K562 (cell line): ENCODE measurements around the gene YTHDF1. TPM values are rescaled to one million over a fixed set of nuclear protein-coding genes. Genes with fewer than 3 reads are reported as not detected.

ENCODE experiments used
- MCM7 ChIP-seq, 2 experiments: fragments of 450-650 bp; IDR thresholded peaks; 2 replicates each; pipeline ENCODE4 v1.6.1; 2016 to 2018
- NFYB ChIP-seq: IDR thresholded peaks from 2 replicates; pipeline ENCODE4 v1.6.1; 2011; ENCODE audit warnings: mild to moderate bottlenecking, moderate library complexity; ENCODE audit not compliant: insufficient read length; ENCODE audit errors: extremely low read depth
- SRSF1 ChIP-seq: fragments of 200-400 bp; formaldehyde crosslinking; IDR thresholded peaks from 2 replicates; pipeline ENCODE4 v1.6.1; 2017; ENCODE audit warnings: mild to moderate bottlenecking, low read depth, low read length, moderate library complexity
- ZNF76 ChIP-seq: fragments of 250-450 bp; sonication (Bioruptor Pico); IDR thresholded peaks from 2 replicates; pipeline ENCODE4 v1.4.0; 2020; ENCODE audit warnings: mild to moderate bottlenecking, moderate library complexity, borderline replicate concordance
- ZNF79 ChIP-seq: fragments of 250-450 bp; sonication (Bioruptor Pico); IDR thresholded peaks from 2 replicates; pipeline ENCODE4 v1.4.0; 2020; ENCODE audit warnings: low read depth, mild to moderate bottlenecking, moderate library complexity
- polyA plus RNA-seq, 8 experiments: library from polyadenylated mRNA; depleted of rRNA in 4 of 8; stranded (reverse) in 5 of 8; unstranded in 3 of 8; fragments of >200 nt; fragmentation: Nextera tagmentation in 2 of 8; fragmentation: Illumina TruSeq in 1 of 8; extraction: Ambion mirVana in 2 of 8; extraction: Trizol in 1 of 8; gene quantifications; 2 replicates each; pipeline versions ENCODE4 v1.2.1 to v1.2.3, GENCODE V29; 2011 to 2014; ENCODE audit warnings: inconsistent platforms in 1 of 8, missing spikeins in 1 of 8
- total RNA-seq, 7 experiments: library from RNA; depleted of rRNA in 6 of 7; stranded (reverse); fragments of >200 nt in 6 of 7; fragmentation: Illumina TruSeq in 2 of 7; extraction: Trizol in 2 of 7; gene quantifications; 2 replicates each; pipeline versions ENCODE4 v1.2.1 to v1.2.3, GENCODE V29; 2011 to 2021; ENCODE audit warnings: low replicate concordance in 1 of 7
- TF ChIP-seq, protein P1 (sequence below), 2 experiments: fragments of 250-450 bp in 1 of 2; fragments of 450-650 bp in 1 of 2; sonication (Bioruptor Pico) in 1 of 2; IDR thresholded peaks; 2 replicates each; pipeline versions ENCODE4 v1.6.1 to v1.8.0; 2016 to 2021; ENCODE audit warnings: mild to moderate bottlenecking in 2 of 2, moderate library complexity in 2 of 2, missing compliant biosample characterization in 1 of 2, missing genetic modification characterization in 1 of 2
- TF ChIP-seq, protein P2 (sequence below): sonication (generic); formaldehyde crosslinking; IDR thresholded peaks from 2 replicates; pipeline ENCODE4 v1.8.1; 2022; ENCODE audit warnings: missing genetic modification reagents
- TF ChIP-seq, protein P3 (sequence below): fragments of 250-450 bp; sonication (Bioruptor Pico); IDR thresholded peaks from 2 replicates; pipeline ENCODE4 v1.8.0; 2021; ENCODE audit warnings: moderate library complexity, mild to moderate bottlenecking, inconsistent platforms
- TF ChIP-seq, protein P4 (sequence below): fragments of 450-650 bp; IDR thresholded peaks from 2 replicates; pipeline ENCODE4 v1.6.1; 2017; ENCODE audit warnings: antibody characterized with exemption, mild to moderate bottlenecking
- TF ChIP-seq, protein P5 (sequence below), 2 experiments: fragments of 450-650 bp; IDR thresholded peaks; 2 replicates each; pipeline ENCODE4 v1.6.1; 2016; ENCODE audit warnings: mild to moderate bottlenecking in 2 of 2, borderline replicate concordance in 1 of 2, low read depth in 1 of 2, moderate library complexity in 1 of 2

The YTHDF1 gene
- total and polyA plus RNA-seq, 9 of the 15 experiments (the other 6 are each of a cell fraction or from before 2014, with no cell fraction given): 10.1 to 42.4 (median 27.8) TPM

DNA sequence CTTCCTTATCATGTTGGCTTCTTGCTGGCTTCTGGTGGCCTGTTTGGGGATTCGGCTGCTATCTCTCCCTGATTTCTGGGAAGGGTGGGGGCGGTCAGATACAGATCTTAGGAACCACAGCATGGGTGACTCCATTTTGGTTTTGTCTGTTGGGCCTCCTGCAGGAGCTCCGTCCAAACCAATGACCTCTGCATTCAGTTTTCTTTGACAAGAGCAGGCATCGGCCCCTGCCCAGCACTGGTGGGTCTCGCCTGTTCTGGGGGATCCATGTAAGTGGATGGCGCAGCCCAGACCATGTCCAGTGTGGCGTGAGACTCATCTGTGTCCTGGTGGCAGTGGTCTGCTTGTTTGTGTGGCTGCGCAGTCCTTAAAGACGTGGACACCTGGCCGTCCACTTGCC is 48.1 kb upstream of the YTHDF1 start (continued):
- TF ChIP-seq, protein P1, sequence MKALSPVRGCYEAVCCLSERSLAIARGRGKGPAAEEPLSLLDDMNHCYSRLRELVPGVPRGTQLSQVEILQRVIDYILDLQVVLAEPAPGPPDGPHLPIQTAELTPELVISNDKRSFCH (CRISPR knock-in tag; IDR thresholded peaks at IDR 0.05): no peak
- TF ChIP-seq, protein P1 (tag; IDR thresholded peaks at IDR 0.05): peak; percentile 97
- TF ChIP-seq, protein P2, sequence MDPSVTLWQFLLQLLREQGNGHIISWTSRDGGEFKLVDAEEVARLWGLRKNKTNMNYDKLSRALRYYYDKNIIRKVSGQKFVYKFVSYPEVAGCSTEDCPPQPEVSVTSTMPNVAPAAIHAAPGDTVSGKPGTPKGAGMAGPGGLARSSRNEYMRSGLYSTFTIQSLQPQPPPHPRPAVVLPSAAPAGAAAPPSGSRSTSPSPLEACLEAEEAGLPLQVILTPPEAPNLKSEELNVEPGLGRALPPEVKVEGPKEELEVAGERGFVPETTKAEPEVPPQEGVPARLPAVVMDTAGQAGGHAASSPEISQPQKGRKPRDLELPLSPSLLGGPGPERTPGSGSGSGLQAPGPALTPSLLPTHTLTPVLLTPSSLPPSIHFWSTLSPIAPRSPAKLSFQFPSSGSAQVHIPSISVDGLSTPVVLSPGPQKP (CRISPR knock-in tag): no peak
- TF ChIP-seq, protein P3, sequence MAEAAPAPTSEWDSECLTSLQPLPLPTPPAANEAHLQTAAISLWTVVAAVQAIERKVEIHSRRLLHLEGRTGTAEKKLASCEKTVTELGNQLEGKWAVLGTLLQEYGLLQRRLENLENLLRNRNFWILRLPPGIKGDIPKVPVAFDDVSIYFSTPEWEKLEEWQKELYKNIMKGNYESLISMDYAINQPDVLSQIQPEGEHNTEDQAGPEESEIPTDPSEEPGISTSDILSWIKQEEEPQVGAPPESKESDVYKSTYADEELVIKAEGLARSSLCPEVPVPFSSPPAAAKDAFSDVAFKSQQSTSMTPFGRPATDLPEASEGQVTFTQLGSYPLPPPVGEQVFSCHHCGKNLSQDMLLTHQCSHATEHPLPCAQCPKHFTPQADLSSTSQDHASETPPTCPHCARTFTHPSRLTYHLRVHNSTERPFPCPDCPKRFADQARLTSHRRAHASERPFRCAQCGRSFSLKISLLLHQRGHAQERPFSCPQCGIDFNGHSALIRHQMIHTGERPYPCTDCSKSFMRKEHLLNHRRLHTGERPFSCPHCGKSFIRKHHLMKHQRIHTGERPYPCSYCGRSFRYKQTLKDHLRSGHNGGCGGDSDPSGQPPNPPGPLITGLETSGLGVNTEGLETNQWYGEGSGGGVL (CRISPR knock-in tag): 0 out of 2 replicates have a peak, but pooled peaks have one; percentile 42
- TF ChIP-seq MCM7 (IDR thresholded peaks at IDR 0.05) (no peak), NFYB (no peak), ZNF79 (CRISPR knock-in tag) (peak; percentile 83), ZNF76 (CRISPR knock-in tag) (peak; percentile 97), SRSF1 (no peak)
- TF ChIP-seq, protein P4, sequence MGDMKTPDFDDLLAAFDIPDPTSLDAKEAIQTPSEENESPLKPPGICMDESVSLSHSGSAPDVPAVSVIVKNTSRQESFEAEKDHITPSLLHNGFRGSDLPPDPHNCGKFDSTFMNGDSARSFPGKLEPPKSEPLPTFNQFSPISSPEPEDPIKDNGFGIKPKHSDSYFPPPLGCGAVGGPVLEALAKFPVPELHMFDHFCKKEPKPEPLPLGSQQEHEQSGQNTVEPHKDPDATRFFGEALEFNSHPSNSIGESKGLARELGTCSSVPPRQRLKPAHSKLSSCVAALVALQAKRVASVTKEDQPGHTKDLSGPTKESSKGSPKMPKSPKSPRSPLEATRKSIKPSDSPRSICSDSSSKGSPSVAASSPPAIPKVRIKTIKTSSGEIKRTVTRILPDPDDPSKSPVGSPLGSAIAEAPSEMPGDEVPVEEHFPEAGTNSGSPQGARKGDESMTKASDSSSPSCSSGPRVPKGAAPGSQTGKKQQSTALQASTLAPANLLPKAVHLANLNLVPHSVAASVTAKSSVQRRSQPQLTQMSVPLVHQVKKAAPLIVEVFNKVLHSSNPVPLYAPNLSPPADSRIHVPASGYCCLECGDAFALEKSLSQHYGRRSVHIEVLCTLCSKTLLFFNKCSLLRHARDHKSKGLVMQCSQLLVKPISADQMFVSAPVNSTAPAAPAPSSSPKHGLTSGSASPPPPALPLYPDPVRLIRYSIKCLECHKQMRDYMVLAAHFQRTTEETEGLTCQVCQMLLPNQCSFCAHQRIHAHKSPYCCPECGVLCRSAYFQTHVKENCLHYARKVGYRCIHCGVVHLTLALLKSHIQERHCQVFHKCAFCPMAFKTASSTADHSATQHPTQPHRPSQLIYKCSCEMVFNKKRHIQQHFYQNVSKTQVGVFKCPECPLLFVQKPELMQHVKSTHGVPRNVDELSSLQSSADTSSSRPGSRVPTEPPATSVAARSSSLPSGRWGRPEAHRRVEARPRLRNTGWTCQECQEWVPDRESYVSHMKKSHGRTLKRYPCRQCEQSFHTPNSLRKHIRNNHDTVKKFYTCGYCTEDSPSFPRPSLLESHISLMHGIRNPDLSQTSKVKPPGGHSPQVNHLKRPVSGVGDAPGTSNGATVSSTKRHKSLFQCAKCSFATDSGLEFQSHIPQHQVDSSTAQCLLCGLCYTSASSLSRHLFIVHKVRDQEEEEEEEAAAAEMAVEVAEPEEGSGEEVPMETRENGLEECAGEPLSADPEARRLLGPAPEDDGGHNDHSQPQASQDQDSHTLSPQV: peak; percentile 87
- TF ChIP-seq, protein P5, sequence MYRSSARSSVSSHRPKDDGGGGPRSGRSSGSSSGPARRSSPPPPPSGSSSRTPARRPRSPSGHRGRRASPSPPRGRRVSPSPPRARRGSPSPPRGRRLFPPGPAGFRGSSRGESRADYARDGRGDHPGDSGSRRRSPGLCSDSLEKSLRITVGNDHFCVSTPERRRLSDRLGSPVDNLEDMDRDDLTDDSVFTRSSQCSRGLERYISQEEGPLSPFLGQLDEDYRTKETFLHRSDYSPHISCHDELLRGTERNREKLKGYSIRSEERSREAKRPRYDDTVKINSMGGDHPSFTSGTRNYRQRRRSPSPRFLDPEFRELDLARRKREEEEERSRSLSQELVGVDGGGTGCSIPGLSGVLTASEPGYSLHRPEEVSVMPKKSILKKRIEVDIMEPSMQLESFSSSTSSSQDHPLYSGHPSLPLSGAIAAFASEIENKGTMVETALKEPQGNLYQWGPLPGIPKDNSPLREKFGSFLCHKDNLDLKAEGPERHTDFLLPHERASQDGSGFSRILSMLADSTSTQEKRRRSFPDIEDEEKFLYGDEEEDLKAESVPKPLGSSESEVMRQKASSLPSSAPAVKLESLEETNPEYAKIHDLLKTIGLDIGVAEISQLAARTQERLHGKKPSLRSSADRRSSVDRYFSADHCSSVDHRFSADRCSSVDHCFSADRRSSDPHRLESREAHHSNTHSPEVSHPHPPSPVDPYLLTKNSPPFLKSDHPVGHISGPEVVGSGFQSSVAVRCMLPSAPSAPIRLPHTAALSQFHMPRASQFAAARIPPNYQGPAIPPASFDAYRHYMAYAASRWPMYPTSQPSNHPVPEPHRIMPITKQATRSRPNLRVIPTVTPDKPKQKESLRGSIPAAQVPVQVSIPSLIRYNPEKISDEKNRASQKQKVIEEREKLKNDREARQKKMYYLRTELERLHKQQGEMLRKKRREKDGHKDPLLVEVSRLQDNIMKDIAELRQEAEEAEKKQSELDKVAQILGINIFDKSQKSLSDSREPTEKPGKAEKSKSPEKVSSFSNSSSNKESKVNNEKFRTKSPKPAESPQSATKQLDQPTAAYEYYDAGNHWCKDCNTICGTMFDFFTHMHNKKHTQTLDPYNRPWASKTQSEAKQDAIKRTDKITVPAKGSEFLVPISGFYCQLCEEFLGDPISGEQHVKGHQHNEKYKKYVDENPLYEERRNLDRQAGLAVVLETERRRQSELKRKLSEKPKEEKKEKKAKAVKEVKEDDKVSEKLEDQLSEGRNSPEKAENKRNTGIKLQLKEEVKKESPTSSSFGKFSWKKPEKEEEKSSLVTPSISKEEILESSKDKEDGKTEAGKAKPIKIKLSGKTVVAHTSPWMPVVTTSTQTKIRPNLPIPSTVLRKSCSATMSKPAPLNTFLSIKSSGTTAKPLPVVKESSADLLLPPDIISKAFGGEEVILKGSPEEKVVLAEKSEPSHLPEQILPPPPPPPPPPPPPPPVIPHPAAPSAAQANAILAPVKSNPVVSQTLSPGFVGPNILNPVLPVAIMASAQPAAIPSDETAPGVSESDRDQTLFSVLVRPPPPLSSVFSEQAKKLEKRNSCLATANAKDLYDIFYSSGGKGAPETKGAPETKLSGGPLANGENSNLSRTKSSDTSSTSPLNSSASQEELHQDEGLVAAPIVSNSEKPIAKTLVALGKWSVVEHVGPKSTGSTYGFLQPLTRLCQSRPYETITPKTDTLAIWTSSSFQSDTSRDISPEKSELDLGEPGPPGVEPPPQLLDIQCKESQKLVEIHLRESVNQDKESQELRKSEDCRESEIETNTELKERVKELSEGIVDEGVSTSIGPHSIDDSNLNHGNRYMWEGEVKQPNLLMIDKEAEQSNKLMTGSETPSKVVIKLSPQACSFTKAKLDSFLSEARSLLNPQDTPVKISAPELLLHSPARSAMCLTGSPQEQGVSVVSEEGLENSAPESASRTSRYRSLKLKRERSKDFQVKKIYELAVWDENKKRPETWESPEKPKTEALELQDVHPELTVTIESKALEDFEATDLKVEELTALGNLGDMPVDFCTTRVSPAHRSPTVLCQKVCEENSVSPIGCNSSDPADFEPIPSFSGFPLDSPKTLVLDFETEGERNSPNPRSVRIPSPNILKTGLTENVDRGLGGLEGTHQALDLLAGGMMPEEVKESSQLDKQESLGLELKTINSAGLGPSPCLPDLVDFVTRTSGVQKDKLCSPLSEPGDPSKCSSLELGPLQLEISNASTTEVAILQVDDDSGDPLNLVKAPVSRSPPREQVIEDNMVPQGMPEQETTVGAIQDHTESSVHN (IDR thresholded peaks at IDR 0.05; ENCODE audit: borderline replicate concordance in 1 of 2, low read depth in 1 of 2): no peak
